Stimulated activated CD4-positive, alpha-beta T cell treated with anti-CD3 and anti-CD28 coated beads, Interleukin-4, amount 100 ng/mL, for 48 hours (primary cell): ENCODE results near the gene TMEM255B.
A peak's percentile ranks its signal among the peaks of the same experiment; 100 is the strongest.
"Not testable (repeated sequence)": the region's sequence is repeated elsewhere in the genome, so short reads cannot be mapped to it uniquely, and the experiment has no call there.

Source experiments
- DNase-seq, 2 donors: peaks; one replicate each; pipeline ENCODE4 v3.0.0-alpha.2; 2020; ENCODE audit warnings: low read depth in 2 of 2

Gene TMEM255B

GRCh38 chr13:113758651-113759524, at the start of gene TMEM255B:
TMEM255B (plus strand) TSS chr13:113759226; CDS start chr13:113759270, 44 bp downstream.
- peak; percentile 68 to 70 for DNase-seq

DNA sequence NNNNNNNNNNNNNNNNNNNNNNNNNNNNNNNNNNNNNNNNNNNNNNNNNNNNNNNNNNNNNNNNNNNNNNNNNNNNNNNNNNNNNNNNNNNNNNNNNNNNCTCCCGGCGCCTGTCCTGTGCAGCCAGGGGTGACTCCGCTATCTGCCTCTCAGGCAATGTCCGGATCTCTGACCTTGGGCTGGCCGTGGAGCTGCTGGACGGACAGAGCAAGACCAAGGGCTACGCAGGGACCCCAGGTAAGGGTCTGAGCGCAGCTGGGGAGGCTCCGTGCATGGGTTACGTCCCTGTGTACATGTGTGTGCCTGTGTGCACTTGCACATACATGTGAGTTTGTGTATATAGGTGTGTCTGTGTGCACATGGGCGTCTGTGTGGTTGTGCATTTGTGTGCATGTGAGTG, 36.1 kb upstream of the TMEM255B start:
- DNase-seq: no peak

DNA sequence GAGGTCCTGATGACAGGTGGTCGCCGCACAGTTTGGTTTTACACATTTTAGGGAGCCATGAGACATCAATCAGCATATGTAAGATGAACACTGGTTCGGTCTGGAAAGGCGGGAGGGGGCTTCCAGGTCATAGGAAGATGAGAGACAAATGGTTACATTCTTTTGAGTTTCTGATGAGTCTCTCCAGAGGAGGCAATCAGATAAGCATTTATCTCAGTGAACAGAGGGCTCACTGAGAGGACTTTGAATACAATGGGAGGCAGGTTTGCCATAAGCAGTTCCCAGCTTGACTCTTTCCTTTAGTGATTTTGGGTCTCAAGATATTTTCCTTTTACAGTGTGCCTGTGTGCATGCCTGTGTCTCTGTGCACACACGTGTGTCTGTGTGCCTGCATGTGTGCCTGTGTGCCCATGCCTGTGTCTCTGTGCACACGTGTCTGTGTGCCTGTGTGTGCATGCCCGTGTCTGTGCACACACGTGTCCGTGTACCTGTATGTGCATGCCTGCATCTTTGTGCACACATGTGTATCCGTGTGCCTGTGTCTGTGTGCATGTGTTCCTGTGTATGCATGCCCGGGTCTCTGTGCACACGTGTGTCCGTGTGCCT, 35.5 kb upstream of the TMEM255B start:
- DNase-seq: no peak

DNA sequence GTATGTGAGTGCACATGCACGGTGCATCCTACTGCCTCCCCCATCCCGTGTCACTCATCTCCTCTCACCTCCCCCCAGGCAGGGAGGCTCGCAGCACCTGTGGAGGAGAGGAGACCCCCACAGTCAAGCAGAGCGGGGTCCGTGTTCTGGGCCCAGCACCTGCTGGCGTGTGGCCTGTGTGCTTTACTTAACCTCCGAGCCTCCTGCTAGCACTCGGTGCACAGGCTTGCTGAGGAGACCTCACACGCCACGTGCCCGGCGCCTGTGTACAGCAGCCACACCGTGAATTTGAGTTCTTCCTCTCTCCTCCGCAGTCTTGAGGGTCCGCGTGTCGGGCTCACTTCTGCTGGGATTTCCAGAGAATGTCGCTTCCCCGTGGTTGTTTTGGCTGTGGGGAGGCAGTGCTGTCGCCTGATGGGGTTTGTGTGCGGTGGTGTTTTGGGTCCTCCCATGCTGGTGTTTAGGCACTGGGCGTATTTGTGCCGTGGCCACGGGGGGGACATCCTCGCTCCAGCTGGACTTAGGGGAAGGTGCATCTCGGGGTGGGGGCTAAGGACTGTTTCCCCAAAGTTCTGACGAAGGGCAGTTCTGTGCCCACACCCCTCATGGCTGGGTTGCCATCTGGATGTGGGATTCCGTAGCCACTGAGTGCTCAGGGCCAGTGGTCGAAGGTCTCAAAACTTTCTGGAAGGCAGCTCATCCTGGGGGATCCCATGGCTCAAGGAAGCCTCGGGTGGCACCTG, 34.8 kb upstream of the TMEM255B start:
- no peak for DNase-seq

DNA sequence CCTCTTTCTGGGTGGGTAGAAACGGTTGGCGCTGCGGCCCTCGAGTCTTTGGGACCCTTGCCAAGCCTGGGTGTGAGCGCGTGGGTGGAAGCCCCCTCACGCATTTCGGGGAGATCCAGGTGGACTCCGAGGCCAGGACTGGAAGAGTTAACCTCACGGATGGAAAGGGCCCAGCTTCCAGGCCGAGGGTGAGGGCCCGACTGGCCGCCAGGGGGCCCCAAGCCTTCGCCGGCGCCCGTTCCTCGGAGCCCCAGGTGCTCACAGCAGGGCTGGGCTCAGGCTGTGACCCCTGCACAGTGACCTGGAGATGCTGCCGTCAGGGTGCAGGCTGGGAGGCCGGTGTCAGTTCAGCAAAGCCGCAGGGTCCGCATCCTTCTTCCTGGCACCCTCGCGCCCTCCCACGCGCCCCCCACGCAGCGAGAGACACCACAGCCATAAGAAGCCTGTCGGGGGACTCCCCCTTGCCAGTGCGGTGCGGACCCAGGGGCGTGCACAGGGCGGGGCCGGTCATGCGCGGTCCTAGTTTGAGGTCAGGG, 34.2 kb upstream of the TMEM255B start:
- DNase-seq: peak; percentile 80 to 81

GRCh38 chr13:113725329-113726105, 33.5 kb upstream of the TMEM255B start:
- peak; percentile 36 to 54 for DNase-seq

- not testable (repeated sequence) for DNase-seq
These were observed 32.8 kb upstream of the TMEM255B start for GRCh38 chr13:113726106-113726821.

DNA sequence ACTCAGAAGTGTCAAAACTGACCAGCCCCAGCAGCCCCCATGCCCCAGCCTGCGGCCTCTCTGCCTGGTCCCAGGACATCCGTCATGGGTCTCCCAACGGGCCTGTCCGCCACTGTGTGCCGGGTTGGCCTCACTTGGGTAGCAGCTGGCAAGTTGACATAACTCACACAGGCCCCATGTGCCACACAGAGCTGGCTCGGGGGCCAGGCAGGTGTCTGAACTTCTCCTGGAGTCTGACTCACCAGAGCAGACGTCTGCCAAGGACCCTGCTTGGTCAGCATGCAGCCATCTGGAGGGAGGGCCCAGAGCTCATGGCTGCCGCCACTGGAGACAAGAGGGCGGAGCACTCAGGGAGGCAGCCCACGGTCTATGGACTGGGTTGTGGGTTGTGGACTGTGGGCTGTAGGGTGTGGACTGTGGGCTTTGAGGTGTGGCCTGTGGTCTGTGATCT, 32.0 kb upstream of the TMEM255B start:
- no peak for DNase-seq

- DNase-seq: no peak
These were observed 30.4 kb upstream of the TMEM255B start for GRCh38 chr13:113728571-113729054.

DNA sequence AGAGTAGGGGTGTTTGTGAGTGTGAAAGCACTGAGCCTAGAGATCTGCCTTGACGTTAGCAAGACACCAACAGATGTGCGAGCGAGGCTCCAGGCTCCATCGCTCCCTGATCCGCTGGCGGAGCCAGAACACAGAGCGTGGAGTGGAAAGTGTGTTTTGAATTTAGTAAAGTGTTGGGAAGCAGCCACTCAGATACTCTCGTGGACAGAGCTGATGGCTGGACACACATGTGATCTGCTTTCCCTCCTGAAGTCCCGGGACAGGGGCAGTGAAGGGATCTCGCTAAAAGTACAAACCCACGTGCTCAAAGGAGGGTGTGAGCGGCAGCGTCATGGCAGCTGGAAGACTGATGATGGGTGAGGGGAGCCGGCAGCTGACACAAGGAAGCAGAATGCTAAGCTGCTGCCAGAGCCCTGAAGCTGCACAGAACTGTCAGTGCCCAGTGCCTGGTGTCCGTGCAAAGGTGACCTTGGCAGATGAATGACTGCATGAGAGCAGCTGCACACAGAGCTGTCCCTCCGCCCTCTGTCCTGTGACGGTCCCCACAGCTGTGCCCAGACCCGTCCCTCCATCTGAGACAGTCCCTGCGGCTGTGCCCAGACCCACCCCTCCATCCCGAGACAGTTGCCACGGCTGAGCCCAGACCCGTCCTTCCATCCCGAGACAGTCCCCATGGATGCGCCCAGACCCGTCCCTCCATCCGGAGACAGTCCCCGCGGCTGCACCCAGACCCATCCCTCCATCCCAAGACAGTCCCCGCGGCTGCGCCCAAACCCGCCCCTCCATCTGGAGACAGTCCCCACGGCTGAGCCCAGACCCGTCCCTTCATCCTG, 29.6 kb upstream of the TMEM255B start:
- no peak for DNase-seq

GRCh38 chr13:113730258-113730691, 28.8 kb upstream of the TMEM255B start:
- DNase-seq: no peak

DNA sequence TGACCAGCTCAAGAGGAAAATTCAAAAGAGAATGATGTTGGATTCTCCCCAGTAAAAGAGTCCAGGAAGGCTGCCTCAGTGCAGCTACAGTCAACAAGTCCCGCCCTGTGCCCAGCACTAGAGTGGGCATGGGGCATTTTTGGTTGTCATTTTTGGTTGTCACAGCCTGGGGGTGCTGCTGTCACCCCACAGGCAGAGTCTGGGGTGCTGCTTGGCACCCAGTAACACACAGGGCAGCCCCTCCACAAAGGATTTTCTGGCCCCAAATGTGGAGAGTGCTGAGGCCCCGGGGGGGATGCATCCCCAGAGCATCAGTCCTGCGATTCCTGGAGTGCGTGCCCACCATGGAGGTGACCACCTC, 28.2 kb upstream of the TMEM255B start:
- DNase-seq: no peak

DNA sequence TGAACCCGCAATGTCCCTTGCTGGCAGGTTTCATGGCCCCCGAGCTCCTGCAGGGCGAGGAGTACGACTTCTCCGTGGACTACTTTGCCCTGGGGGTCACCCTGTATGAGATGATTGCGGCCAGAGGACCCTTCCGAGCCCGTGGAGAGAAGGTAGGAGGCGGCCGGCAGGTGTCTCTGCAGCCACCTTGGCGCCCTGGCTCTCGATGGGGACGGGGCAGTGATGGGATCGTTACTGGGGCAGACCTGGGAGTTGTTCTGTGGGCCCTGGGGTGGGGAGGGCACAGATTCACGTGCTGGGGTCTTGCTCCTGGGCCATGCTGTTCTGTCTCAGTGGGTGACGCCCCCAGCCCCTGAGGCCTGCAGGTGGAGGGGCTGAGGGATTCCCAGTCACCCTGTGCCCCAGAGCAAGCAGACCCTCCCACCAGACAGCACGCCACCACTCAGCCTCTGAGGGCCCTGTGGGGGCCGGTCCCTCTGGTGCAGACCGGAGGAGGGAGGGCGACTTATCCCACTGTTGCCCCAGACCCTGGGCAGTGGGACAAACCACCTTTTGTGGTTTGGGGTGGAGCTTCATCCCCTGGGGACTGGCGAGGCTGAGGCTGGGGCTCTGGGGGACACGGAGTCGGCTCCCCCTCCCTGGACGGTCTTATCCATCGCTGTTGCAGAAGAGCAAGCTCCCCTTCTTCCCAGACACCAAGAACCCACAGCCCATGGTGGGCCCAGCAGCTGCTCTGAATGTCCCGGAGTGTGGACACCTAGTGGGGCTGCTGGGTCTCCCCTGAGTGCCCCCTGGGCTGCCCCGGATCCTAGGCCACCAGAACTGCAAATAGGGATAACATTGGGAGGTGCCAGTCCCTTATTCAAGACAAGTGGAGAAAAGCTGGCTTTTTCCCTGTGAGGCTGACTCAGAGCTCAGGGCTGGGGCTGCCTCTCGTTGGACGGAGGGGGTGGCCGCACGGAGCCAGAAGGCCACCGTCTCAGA, 27.5 kb upstream of the TMEM255B start:
- no peak for DNase-seq

GRCh38 chr13:113732176-113732960, 26.7 kb upstream of the TMEM255B start:
- DNase-seq: no peak

DNA sequence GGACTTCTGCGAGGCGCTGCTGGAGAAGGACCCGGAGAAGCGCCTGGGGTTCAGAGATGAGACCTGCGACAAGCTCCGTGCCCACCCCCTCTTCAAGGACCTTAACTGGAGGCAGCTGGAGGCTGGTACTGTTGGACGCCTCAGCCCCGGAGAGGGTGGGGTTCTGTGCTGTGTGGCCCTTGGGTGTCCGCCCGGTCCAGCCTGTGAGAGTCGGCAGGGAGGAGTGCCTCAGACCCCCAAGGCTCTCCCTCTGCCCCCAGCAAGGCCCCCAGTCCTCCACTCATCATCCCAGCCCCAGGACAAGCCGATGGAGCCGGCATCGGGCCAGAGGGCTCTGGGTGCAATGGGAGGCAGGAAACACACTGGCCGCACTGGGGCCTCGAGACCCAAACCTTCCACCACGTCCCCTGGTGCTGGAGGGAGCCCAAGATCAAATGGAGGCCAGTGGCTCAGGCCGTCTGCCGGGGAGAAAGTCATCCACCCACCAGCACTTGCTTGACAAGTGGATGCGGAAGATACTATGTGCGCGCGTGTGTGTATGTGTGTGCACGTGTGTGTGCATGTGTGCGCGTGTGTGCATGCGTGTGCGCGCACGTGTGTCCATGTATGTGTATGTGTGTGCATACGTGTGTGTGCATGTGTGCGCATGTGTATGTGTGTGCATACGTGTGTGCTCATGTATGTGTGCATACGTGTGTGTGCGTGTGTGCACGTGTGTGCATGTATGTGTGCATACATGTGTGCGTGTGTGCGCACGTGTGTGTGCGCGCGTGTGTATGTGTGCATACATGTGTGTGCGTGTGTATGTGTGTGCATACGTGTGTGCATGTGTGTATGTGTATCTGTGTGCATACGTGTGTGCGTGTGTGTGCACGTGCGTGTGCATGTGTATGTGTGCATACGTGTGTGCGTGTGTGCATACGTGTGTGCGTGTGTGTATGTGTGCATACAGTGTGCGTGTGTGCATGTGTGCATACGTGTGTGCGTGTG, 25.8 kb upstream of the TMEM255B start:
- DNase-seq: no peak

- DNase-seq: no peak
These were observed 24.8 kb upstream of the TMEM255B start for GRCh38 chr13:113734099-113734825.
